Body of pancreas (tissue), 4 donors: Measurements from ENCODE around the gene ANAPC2. TPM values are rescaled to one million over a fixed set of nuclear protein-coding genes. Genes with fewer than 3 reads are reported as not detected.

Experiments used
- ATAC-seq: fragments of 150-250 bp; one replicate; pipeline ENCODE4 v1.9.1; 2016
- DNase-seq, 4 donors: peaks; one replicate each; pipeline ENCODE4 v3.0.0-alpha.2; 2019
- H3K27ac ChIP-seq, 4 donors: fragments of 200-600 bp; sonication (generic); 1 replicate in 3 of 4; 2 replicates in 1 of 4; pipeline versions ENCODE4 v1.5.1 to v1.6.1; 2016 to 2019; ENCODE audit warnings: mild to moderate bottlenecking in 1 of 4, mixed read lengths in 1 of 4, moderate library complexity in 1 of 4
- H3K27me3 ChIP-seq, 2 donors: fragments of 200-600 bp; sonication (generic); one replicate each; pipeline ENCODE4 v1.6.0; 2016; ENCODE audit warnings: mild to moderate bottlenecking in 1 of 2
- H3K36me3 ChIP-seq, 2 donors: fragments of 200-600 bp; sonication (generic); replicated peaks in 1 of 2; 2 replicates each; pipeline ENCODE4 v1.5.1; 2016; ENCODE audit warnings: low read depth in 2 of 2; ENCODE audit not compliant: insufficient read depth in 1 of 2
- H3K4me1 ChIP-seq: fragments of 200-600 bp; sonication (generic); one replicate; pipeline ENCODE4 v1.6.0; 2016
- H3K4me3 ChIP-seq, 2 donors: fragments of 200-600 bp; sonication (generic); 1 replicate in 1 of 2; 2 replicates in 1 of 2; pipeline ENCODE4 v1.5.1; 2016 to 2019
- H3K9me3 ChIP-seq, 3 donors: fragments of 200-600 bp; sonication (generic); 1 replicate in 2 of 3; 2 replicates in 1 of 3; pipeline ENCODE4 v1.5.1; 2016
- CTCF ChIP-seq, 7 experiments: fragments of 450-650 bp in 4 of 7; fragments of 200-600 bp in 3 of 7; sonication (generic) in 3 of 7; IDR thresholded peaks; one replicate each; pipeline ENCODE4 v1.5.1; 2016 to 2019; ENCODE audit warnings: antibody characterized with exemption in 7 of 7
- POLR2A ChIP-seq, 3 donors: fragments of 450-650 bp; IDR thresholded peaks; one replicate each; pipeline ENCODE4 v1.6.1; 2016; ENCODE audit warnings: antibody characterized with exemption in 3 of 3, mild to moderate bottlenecking in 2 of 3
- WGBS, 2 donors: methylation state at CpG; one replicate each; pipeline ENCODE4 v1.1.5; 2017; 5-methylcytosine and 5-hydroxymethylcytosine counted together
- intact Hi-C: fragments of 100-400 bp; cut with DNase I; formaldehyde crosslinking; loops from one replicate; pipeline ENCODE4 v1.15.1; 2023
- total RNA-seq, 2 donors: library from RNA; depleted of rRNA; stranded (reverse); fragments of >200 nt; gene quantifications; one replicate each; pipeline ENCODE4 v1.1.0, GENCODE V29; 2016

The ANAPC2 gene
- total RNA-seq, 2 donors from 2014 or later, result 24.1 to 51.7 TPM

GRCh38 chr9:137226338-137227053, 38.1 kb upstream of the ANAPC2 start:
- ATAC-seq (no peak), DNase-seq (no peak)
- TF ChIP-seq POLR2A (IDR thresholded peaks at IDR 0.05) (no peak), CTCF (IDR thresholded peaks at IDR 0.05) (no peak)
- 59 to 65% methylated on average over 13 to 18 of the region's 18 CpGs for WGBS, 2 donors
- Histone ChIP-seq H3K27me3 (peaks cover 0 to 12% of the 10 kb centered on the region in 2 donors), H3K4me1 (peaks cover 42% of the 10 kb centered on the region), H3K4me3 (no peak overlapping the region), H3K9me3 (no peaks in the 10 kb centered on the region), H3K36me3 (no peaks in the 10 kb centered on the region), H3K27ac (peak overlapping the region; percentile 58 to 85 (median 76))
- intact Hi-C loops, result no loop called here

GRCh38 chr9:137225699-137226331, 37.5 kb upstream of the ANAPC2 start:
- WGBS, 2 donors, result 76% methylated on average over 14 of the region's 21 CpGs; no CpG with 5 or more reads in 1 of the 2 donors
- Histone ChIP-seq H3K4me3 (no peak overlapping the region), H3K9me3 (no peaks in the 10 kb centered on the region), H3K27me3 (peaks cover 0 to 9% of the 10 kb centered on the region in 2 donors), H3K4me1 (peaks cover 44% of the 10 kb centered on the region), H3K27ac (peak overlapping the region in 2 of 4 donors; percentile 76 to 77), H3K36me3 (no peaks in the 10 kb centered on the region)
- TF ChIP-seq POLR2A (IDR thresholded peaks at IDR 0.05) (no peak), CTCF (IDR thresholded peaks at IDR 0.05) (no peak)
- ATAC-seq, result no peak
- DNase-seq, result no peak
- intact Hi-C loops, result no loop called here

GRCh38 chr9:137224830-137225694, 36.7 kb upstream of the ANAPC2 start, which contains the start of gene CYSRT1:
TSS of gene CYSRT1 (plus strand) at chr9:137225174. CDS start at chr9:137225622, 448 bp downstream.
- Histone ChIP-seq H3K36me3 (no peaks in the 10 kb centered on the region), H3K4me1 (peaks cover 48% of the 10 kb centered on the region), H3K27ac (peak within 1 kb of the TSS in 3 of 4 donors; percentile 87 to 96 (median 89)), H3K9me3 (no peaks in the 10 kb centered on the region), H3K27me3 (peaks cover 0 to 2% of the 10 kb centered on the region in 2 donors), H3K4me3 (no peak within 1 kb of the TSS)
- TF ChIP-seq POLR2A (IDR thresholded peaks at IDR 0.05) (no peak), CTCF (IDR thresholded peaks at IDR 0.05) (no peak)
- ATAC-seq, result no peak
- DNase-seq, result no peak
- WGBS, 2 donors, result 52 to 60% methylated on average over 11 to 19 of the region's 23 CpGs
- intact Hi-C loops, result no loop called here

GRCh38 chr9:137223078-137223970, 35.0 kb upstream of the ANAPC2 start:
- ATAC-seq, result peak; percentile 81
- 3% methylated on average over 44 of the region's 63 CpGs; no CpG with 5 or more reads in 1 of the 2 donors for WGBS, 2 donors

More at GRCh38 chr9:137223078-137223970, 35.0 kb upstream of the ANAPC2 start:
- Histone ChIP-seq H3K36me3 (no peaks in the 10 kb centered on the region), H3K9me3 (no peaks in the 10 kb centered on the region), H3K4me1 (peaks cover 63% of the 10 kb centered on the region), H3K27ac (peak overlapping the region; percentile 83 to 96 (median 88)), H3K4me3 (peak overlapping the region; percentile 57 to 83), H3K27me3 (no peaks in the 10 kb centered on the region)
- DNase-seq, result peak; percentile 97 to 99 (median 98)
- TF ChIP-seq CTCF (IDR thresholded peaks at IDR 0.05) (no peak), POLR2A (IDR thresholded peaks at IDR 0.05) (peak; percentile 20 to 62 (median 59))
- intact Hi-C loops, result no loop called here
